HCT116 (cell line): ENCODE data around the gene FTO.

Experiments used
- CTCF ChIP-seq, 3 experiments: fragments of 200-600 bp in 1 of 3; sonication (generic) in 1 of 3; IDR thresholded peaks in 2 of 3; conservative IDR thresholded peaks in 1 of 3; 2 replicates each; pipeline ENCODE4 v1.5.1; 2012 to 2017; ENCODE audit warnings: low read depth in 2 of 3, low read length in 2 of 3, antibody characterized with exemption in 1 of 3, borderline replicate concordance in 1 of 3, control low read depth in 1 of 3, mild to moderate bottlenecking in 1 of 3, mixed read lengths in 1 of 3, mixed run types in 1 of 3, moderate library complexity in 1 of 3; ENCODE audit not compliant: insufficient read depth in 1 of 3
- JUND ChIP-seq: IDR thresholded peaks from 2 replicates; pipeline ENCODE4 v1.6.1; 2012
- MAX ChIP-seq: IDR thresholded peaks from 2 replicates; pipeline ENCODE4 v1.6.1; 2012
- POLR2A ChIP-seq: IDR thresholded peaks from 2 replicates; pipeline ENCODE4 v1.7.0; 2011; ENCODE audit warnings: borderline replicate concordance; ENCODE audit not compliant: insufficient read depth, insufficient read length; ENCODE audit errors: extremely low read depth
- POLR2AphosphoS5 ChIP-seq: IDR thresholded peaks from 2 replicates; pipeline ENCODE4 v1.6.1; 2011; ENCODE audit warnings: mild to moderate bottlenecking, low read depth, low read length, moderate library complexity
- REST ChIP-seq: IDR thresholded peaks from 2 replicates; pipeline ENCODE4 v1.6.1; 2012; ENCODE audit warnings: low read depth

- TF ChIP-seq JUND, result no peak
- no peak for TF ChIP-seq CTCF (IDR thresholded peaks at IDR 0.05 in 2 of 3, conservative IDR thresholded peaks at IDR 0.05 in 1 of 3; ENCODE audit: borderline replicate concordance in 1 of 3, insufficient read depth in 1 of 3, low read depth in 2 of 3, low read length in 2 of 3)
- no peak for TF ChIP-seq MAX
- no peak for TF ChIP-seq POLR2AphosphoS5
- TF ChIP-seq REST, result no peak
- TF ChIP-seq POLR2A, result no peak
Observed at GRCh38 chr16:53745086-53745485, 41.1 kb downstream of the FTO start.
